ENCODE results near the gene SOX1.

- TF ChIP-seq CTCF (IDR thresholded peaks at IDR 0.05) (no peak), POLR2A (IDR thresholded peaks at IDR 0.05) (no peak)
Observed at GRCh38 chr13:112060282-112060830, 6.6 kb upstream of the SOX1 start.

Measured in body of pancreas (tissue), 4 donors.